CD4-positive, alpha-beta memory T cell (primary cell): ENCODE results near the gene RABL6. TPM values are rescaled to one million over a fixed set of nuclear protein-coding genes. Genes with fewer than 3 reads are reported as not detected.
"Not testable (repeated sequence)": the region's sequence is repeated elsewhere in the genome, so short reads cannot be mapped to it uniquely, and the experiment has no call there.

Experiments
- CTCF ChIA-PET: fragments of 350-600 bp; sonication (Branson Sonifier 250); formaldehyde crosslinking; loops from one replicate; lab custom pipeline; 2021; ENCODE audit warnings: inconsistent platforms; ENCODE audit not compliant: partially characterized antibody; lab: Charles Lee
- POLR2A ChIA-PET: fragments of 350-600 bp; sonication (Branson Sonifier 250); formaldehyde crosslinking; loops from one replicate; lab custom pipeline; 2021; ENCODE audit not compliant: partially characterized antibody; lab: Charles Lee
- DNase-seq, 5 donors: peaks; one replicate each; pipeline versions ENCODE4 v3.0.0 to v3.0.0-alpha.2; 2020 to 2022; ENCODE audit warnings: mixed read lengths in 1 of 5
- H3K27ac ChIP-seq: one replicate; pipeline ENCODE4 v1.7.0; 2013; ENCODE audit warnings: low read depth, low read length
- H3K27me3 ChIP-seq: 2 replicates; pipeline ENCODE4 v1.7.0; 2013; ENCODE audit warnings: mild to moderate bottlenecking, low read length, moderate library complexity; ENCODE audit not compliant: insufficient read depth
- H3K36me3 ChIP-seq: 2 replicates; pipeline ENCODE4 v1.7.0; 2013; ENCODE audit warnings: mild to moderate bottlenecking, low read length, moderate library complexity; ENCODE audit not compliant: insufficient read depth
- H3K4me1 ChIP-seq: 2 replicates; pipeline ENCODE4 v1.7.0; 2013; ENCODE audit warnings: mild to moderate bottlenecking, low read length, moderate library complexity; ENCODE audit not compliant: insufficient read depth
- H3K4me3 ChIP-seq, 2 donors: one replicate each; pipeline ENCODE4 v1.7.0; 2013; ENCODE audit warnings: low read length in 2 of 2, mild to moderate bottlenecking in 1 of 2
- H3K9me3 ChIP-seq, 2 donors: one replicate each; pipeline ENCODE4 v1.7.0; 2013; ENCODE audit warnings: low read length in 2 of 2, control low read depth in 1 of 2; ENCODE audit not compliant: control insufficient read depth in 1 of 2
- H3K27ac Mint-ChIP-seq, 7 donors: one replicate each; pipeline ENCODE4 v1.8.0; 2020 to 2021; ENCODE audit warnings: mixed read lengths in 7 of 7, mild to moderate bottlenecking in 6 of 7, inconsistent platforms in 3 of 7, moderate library complexity in 3 of 7
- H3K27me3 Mint-ChIP-seq, 2 donors: one replicate each; pipeline ENCODE4 v1.8.0; 2020 to 2021; ENCODE audit warnings: mixed read lengths in 2 of 2
- H3K36me3 Mint-ChIP-seq, 2 donors: one replicate each; pipeline ENCODE4 v1.8.0; 2020 to 2021; ENCODE audit warnings: mixed read lengths in 2 of 2, inconsistent platforms in 1 of 2, mild to moderate bottlenecking in 1 of 2
- H3K4me1 Mint-ChIP-seq, 4 donors: one replicate each; pipeline ENCODE4 v1.8.0; 2020 to 2021; ENCODE audit warnings: mixed read lengths in 4 of 4, mild to moderate bottlenecking in 1 of 4
- H3K4me3 Mint-ChIP-seq, 8 donors: one replicate each; pipeline ENCODE4 v1.8.0; 2020 to 2021; ENCODE audit warnings: mixed read lengths in 8 of 8, mild to moderate bottlenecking in 7 of 8, moderate library complexity in 6 of 8, inconsistent platforms in 3 of 8
- H3K9me3 Mint-ChIP-seq, 8 donors: one replicate each; pipeline ENCODE4 v1.8.0; 2020 to 2021; ENCODE audit warnings: mixed read lengths in 8 of 8, mild to moderate bottlenecking in 5 of 8, inconsistent platforms in 3 of 8, moderate library complexity in 1 of 8
- intact Hi-C: fragments of 100-400 bp; cut with micrococcal nuclease; formaldehyde crosslinking; loops from one replicate; pipeline ENCODE4 v1.15.1; 2023
- polyA plus RNA-seq, 2 donors: library from polyadenylated mRNA; unstranded; fragments of 300-500 nt; fragmentation: Illumina TruSeq; gene quantifications; one replicate each; pipeline ENCODE4 v1.2.3, GENCODE V29; 2021
- total RNA-seq, 2 experiments: library from RNA; stranded (reverse); gene quantifications; one replicate each; pipeline ENCODE4 v1.2.3, GENCODE V29; 2021

Gene RABL6
- total and polyA plus RNA-seq, 4 experiments from 2014 or later, result 5.1 to 70.9 (median 41.6) TPM

DNA sequence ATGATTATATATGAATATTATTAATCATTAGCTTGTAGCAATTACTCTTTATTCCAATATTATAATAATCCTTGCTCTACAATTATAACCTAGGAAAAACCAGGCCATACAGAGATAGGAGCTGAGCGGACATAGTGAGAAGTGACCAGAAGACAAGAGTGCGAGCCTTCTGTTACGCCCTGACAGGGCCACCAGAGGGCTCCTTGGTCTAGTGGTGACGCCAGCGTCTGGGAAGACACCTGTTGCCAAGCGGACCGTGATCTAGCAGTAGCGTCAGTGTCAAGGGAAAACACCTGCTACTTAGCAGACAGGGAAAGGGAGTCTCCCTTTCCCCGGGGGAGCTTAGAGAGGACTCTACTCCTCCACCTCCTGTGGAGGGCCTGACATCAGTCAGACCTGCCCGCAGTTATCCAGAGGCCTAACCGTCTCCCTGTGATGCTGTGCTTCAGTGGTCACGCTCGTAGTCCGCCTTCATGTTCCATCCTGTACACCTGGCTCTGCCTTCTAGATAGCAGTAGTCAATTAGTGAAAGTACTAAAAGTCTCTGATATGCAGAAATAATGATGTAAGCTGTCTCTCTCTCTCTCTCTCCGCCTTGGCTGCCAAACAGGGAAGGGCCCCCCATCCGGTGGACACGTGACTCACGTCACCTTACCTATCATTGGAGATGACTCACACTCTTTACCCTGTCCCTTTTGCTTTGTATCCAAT, 41.2 kb upstream of the RABL6 start:
- H3K36me3 Mint-ChIP-seq, H3K4me1 ChIP-seq, H3K9me3 Mint-ChIP-seq, H3K9me3 ChIP-seq, intact Hi-C loops, H3K27me3 ChIP-seq, H3K36me3 ChIP-seq, H3K4me3 ChIP-seq, H3K27ac ChIP-seq: not testable (repeated sequence)
- peaks cover 7 to 17% of the 10 kb centered on the region in 2 donors for H3K27me3 Mint-ChIP-seq
- H3K4me3 Mint-ChIP-seq, result peak overlapping the region in 7 of 8 donors; percentile 3 to 71 (median 56)
- DNase-seq, result peak; percentile 19 to 85 (median 33)
- H3K27ac Mint-ChIP-seq, result peak overlapping the region; percentile 42 to 91 (median 81)
- POLR2A ChIA-PET, result interaction anchor here (1.4 kb wide), 1 partner anchor 320 kb away, joined by 3 read pairs; the partner anchor contains the start of gene MAN1B1
- H3K4me1 Mint-ChIP-seq, result peaks cover 7 to 18% (median 11%) of the 10 kb centered on the region in 4 donors
- CTCF ChIA-PET, result interaction anchor here (1.0 to 1.9 kb wide), 4 partner anchors 11 to 269 kb away, joined by 3 to 4 read pairs (median 4); no protein-coding TSS in a partner anchor

GRCh38 chr9:136769710-136770191, 38.0 kb upstream of the RABL6 start:
- H3K9me3 ChIP-seq, result peaks cover 0 to 4% of the 10 kb centered on the region in 2 donors
- no peaks in the 10 kb centered on the region for H3K36me3 ChIP-seq
- CTCF ChIA-PET, result interaction anchor here (0.6 to 1.8 kb wide), 3 partner anchors 18 to 265 kb away, joined by 3 to 6 read pairs (median 3); no protein-coding TSS in a partner anchor
- Mint-ChIP-seq H3K27me3 (peaks cover 6 to 24% of the 10 kb centered on the region in 2 donors), H3K36me3 (peaks cover 0 to 1% of the 10 kb centered on the region in 2 donors), H3K4me3 (peak overlapping the region in 1 of 8 donors; percentile 54), H3K9me3 (peaks cover 0 to 10% (median 5%) of the 10 kb centered on the region in 8 donors), H3K27ac (no peak overlapping the region), H3K4me1 (peaks cover 7 to 18% (median 11%) of the 10 kb centered on the region in 4 donors)
- no peaks in the 10 kb centered on the region for H3K27me3 ChIP-seq
- no peak overlapping the region for H3K27ac ChIP-seq
- H3K4me3 ChIP-seq, result no peak overlapping the region
- DNase-seq, result peak in 4 of 5 donors; percentile 24 to 41 (median 36)
- peaks cover 5% of the 10 kb centered on the region for H3K4me1 ChIP-seq
- POLR2A ChIA-PET, result no interaction called here
- intact Hi-C loops, result no loop called here

GRCh38 chr9:136771907-136772415, 35.8 kb upstream of the RABL6 start:
- intact Hi-C loops, result no loop called here
- H3K27me3 ChIP-seq, result no peaks in the 10 kb centered on the region
- no peaks in the 10 kb centered on the region for H3K36me3 ChIP-seq
- peaks cover 0 to 10% (median 5%) of the 10 kb centered on the region in 8 donors for H3K9me3 Mint-ChIP-seq
- no peak overlapping the region for H3K4me3 ChIP-seq
- H3K4me1 Mint-ChIP-seq, result peaks cover 3 to 6% (median 3%) of the 10 kb centered on the region in 4 donors
- peaks cover 0 to 4% of the 10 kb centered on the region in 2 donors for H3K9me3 ChIP-seq
- no peaks in the 10 kb centered on the region for H3K4me1 ChIP-seq
- no peak overlapping the region for H3K4me3 Mint-ChIP-seq
- no peaks in the 10 kb centered on the region for H3K36me3 Mint-ChIP-seq
- ChIA-PET POLR2A (no interaction called here), CTCF (interaction anchor here (1.2 to 1.6 kb wide), 2 partner anchors 10 to 17 kb away, joined by 3 to 4 read pairs; no protein-coding TSS in a partner anchor)
- H3K27ac ChIP-seq, result no peak overlapping the region
- no peak for DNase-seq
- peaks cover 8 to 18% of the 10 kb centered on the region in 2 donors for H3K27me3 Mint-ChIP-seq
- H3K27ac Mint-ChIP-seq, result peak overlapping the region in 1 of 7 donors; percentile 31

DNA sequence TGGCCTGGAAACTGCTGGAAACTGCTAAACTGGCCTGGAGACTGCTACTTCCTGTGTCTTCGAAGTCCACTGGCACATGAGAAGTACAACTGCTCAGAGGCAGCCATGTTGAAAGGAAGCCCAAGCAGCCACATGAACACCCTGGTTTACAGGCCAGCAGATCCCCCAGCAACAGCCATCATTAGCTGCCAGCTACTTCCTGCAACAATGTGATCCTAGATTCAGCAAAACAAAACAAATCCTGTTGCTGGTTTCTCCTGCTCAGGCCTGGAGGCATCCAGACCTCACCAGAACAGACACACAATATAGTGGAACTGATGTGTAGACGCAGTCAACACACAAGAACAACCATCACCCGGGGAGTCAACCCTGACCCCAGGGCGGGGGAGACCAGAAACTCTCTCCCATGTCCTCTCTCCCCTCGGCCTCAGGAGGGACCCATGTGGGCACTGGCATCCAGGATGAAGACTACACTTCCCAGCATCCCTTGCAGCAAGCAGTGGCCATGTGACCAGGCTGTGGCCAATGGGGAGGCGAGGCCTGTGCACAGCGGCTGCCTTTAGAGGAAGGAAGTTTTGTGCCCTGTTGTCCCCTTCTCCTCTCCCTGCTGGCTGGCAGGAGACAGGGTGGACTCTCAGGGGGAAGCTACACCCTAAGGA, 34.2 kb upstream of the RABL6 start:
- CTCF ChIA-PET, result interaction anchor here (1.3 to 1.6 kb wide), 2 partner anchors 15 to 262 kb away, joined by 3 to 6 read pairs; no protein-coding TSS in a partner anchor
- Mint-ChIP-seq H3K4me1 (peaks cover 0 to 4% (median under 1%) of the 10 kb centered on the region in 4 donors), H3K27me3 (peaks cover 10 to 11% of the 10 kb centered on the region in 2 donors), H3K4me3 (peak overlapping the region in 1 of 8 donors; percentile 24), H3K9me3 (peaks cover 0 to 10% (median 5%) of the 10 kb centered on the region in 8 donors), H3K27ac (no peak overlapping the region), H3K36me3 (no peaks in the 10 kb centered on the region)
- Histone ChIP-seq H3K4me3 (no peak overlapping the region), H3K27ac (no peak overlapping the region), H3K4me1 (no peaks in the 10 kb centered on the region), H3K9me3 (peaks cover 0 to 4% of the 10 kb centered on the region in 2 donors), H3K27me3 (no peaks in the 10 kb centered on the region), H3K36me3 (no peaks in the 10 kb centered on the region)
- intact Hi-C loops, result no loop called here
- DNase-seq, result no peak
- POLR2A ChIA-PET, result no interaction called here

DNA sequence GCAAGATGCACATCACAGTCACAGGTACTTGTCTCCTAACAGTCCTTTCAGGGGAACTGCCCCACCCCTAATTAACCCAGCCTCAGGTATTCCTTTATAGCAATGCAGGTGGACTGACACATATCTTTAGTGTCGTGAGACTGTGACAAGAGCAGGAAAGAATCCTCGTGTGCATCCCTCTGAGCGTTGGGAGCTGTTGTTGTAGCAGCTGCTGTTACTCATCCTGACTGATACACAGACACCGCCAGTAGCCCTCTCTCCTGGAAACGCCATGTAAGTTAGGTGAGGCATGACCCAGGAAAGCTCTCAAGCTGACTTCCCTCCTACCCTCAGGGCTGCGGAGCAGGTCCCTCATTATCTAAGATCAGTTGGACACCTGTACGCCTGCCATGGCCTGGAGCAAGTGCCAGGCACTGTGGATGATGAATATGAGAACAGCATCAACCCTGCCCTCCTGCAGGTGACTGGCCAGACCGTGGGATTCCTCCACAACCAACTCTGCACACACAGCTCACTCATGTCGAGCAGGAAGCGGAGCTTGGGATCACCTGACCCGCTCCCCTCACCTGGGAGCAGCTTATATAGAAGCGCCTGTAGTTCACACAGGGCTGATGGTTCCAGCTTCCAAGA, 33.2 kb upstream of the RABL6 start:
- DNase-seq, result no peak
- intact Hi-C loops, result no loop called here
- no peaks in the 10 kb centered on the region for H3K36me3 ChIP-seq
- no peaks in the 10 kb centered on the region for H3K4me1 ChIP-seq
- Mint-ChIP-seq H3K4me1 (peaks cover 0 to 5% (median under 1%) of the 10 kb centered on the region in 4 donors), H3K9me3 (peaks cover 0 to 10% (median 5%) of the 10 kb centered on the region in 8 donors), H3K27ac (no peak overlapping the region), H3K36me3 (no peaks in the 10 kb centered on the region), H3K4me3 (no peak overlapping the region), H3K27me3 (peaks cover 14 to 16% of the 10 kb centered on the region in 2 donors)
- ChIA-PET POLR2A (no interaction called here), CTCF (interaction anchor here (1.3 to 1.6 kb wide), 3 partner anchors 12 to 261 kb away, joined by 3 to 6 read pairs (median 4); no protein-coding TSS in a partner anchor)
- peaks cover 0 to 4% of the 10 kb centered on the region in 2 donors for H3K9me3 ChIP-seq
- no peaks in the 10 kb centered on the region for H3K27me3 ChIP-seq
- no peak overlapping the region for H3K27ac ChIP-seq
- H3K4me3 ChIP-seq, result no peak overlapping the region

DNA sequence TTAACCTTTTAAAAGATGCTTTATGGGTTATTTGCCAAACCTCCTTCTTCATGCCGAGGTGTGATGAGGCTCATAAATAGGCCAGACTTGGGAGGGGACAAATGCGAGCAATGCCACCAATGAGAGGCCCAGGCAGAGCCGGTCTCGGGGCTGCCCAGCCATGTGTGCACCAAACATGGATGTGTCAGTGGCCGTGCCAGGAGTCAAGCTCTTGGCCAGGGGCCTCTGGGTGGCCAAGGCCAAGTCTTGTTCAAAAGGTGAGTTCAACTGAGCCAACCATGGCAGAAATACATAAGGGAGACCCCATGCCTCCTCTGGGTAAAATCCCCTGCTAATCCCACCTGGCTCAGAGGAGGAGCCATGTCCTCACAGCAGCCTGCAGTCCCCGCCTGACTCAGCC, 32.6 kb upstream of the RABL6 start:
- CTCF ChIA-PET, result interaction anchor here (1.3 to 1.6 kb wide), 2 partner anchors 11 to 13 kb away, joined by 3 to 4 read pairs; no protein-coding TSS in a partner anchor
- POLR2A ChIA-PET, result no interaction called here
- DNase-seq, result no peak
- Histone ChIP-seq H3K27ac (no peak overlapping the region), H3K4me1 (no peaks in the 10 kb centered on the region), H3K36me3 (no peaks in the 10 kb centered on the region), H3K9me3 (peaks cover 0 to 4% of the 10 kb centered on the region in 2 donors), H3K27me3 (no peaks in the 10 kb centered on the region), H3K4me3 (no peak overlapping the region)
- Mint-ChIP-seq H3K27ac (no peak overlapping the region), H3K36me3 (no peaks in the 10 kb centered on the region), H3K27me3 (peaks cover 14% of the 10 kb centered on the region in 2 donors), H3K4me3 (no peak overlapping the region), H3K9me3 (peaks cover 0 to 10% (median 5%) of the 10 kb centered on the region in 8 donors), H3K4me1 (peaks cover 0 to 5% (median under 1%) of the 10 kb centered on the region in 4 donors)
- intact Hi-C loops, result no loop called here
